ENCODE results near the gene ODR4. TPM values are rescaled to one million over a fixed set of nuclear protein-coding genes. Genes with fewer than 3 reads are reported as not detected.

Gene ODR4
- polyA plus RNA-seq, 1 of the 3 experiments (the other 2 are of a cell fraction), result 8.2 TPM

GRCh38 chr1:186403632-186404031, 28.0 kb downstream of the ODR4 start (continued):
- no peak for TF ChIP-seq RCOR1 (IDR thresholded peaks at IDR 0.05; ENCODE audit: low read length)
- no peak for TF ChIP-seq ZBTB33 (IDR thresholded peaks at IDR 0.05; ENCODE audit: borderline replicate concordance, low read depth)
- no peak for TF ChIP-seq NFIC (IDR thresholded peaks at IDR 0.05; ENCODE audit: borderline replicate concordance)

- peaks cover 0 to 4% of the 10 kb centered on the region in 2 experiments; a peak in 2 of 4 replicates for H3K4me1 ChIP-seq (ENCODE audit: control insufficient read depth in 1 of 2, insufficient read depth in 2 of 2, low read depth in 1 of 2, low read length in 1 of 2)
- H3K27ac ChIP-seq (ENCODE audit: low read depth in 2 of 2, low read length in 1 of 2), result no peak overlapping the region
- POLR2A ChIA-PET, result no interaction called here
- TF ChIP-seq RAD21 (IDR thresholded peaks at IDR 0.05; ENCODE audit: low read length), result peak; percentile 68
- TF ChIP-seq FOXJ3 (CRISPR knock-in tag; IDR thresholded peaks at IDR 0.05), result no peak
- no peak for TF ChIP-seq TCF12 (IDR thresholded peaks at IDR 0.05)
- no peak for TF ChIP-seq RFX5 (IDR thresholded peaks at IDR 0.05; ENCODE audit: low read length)
- peak; percentile 84 for TF ChIP-seq CTCF (IDR thresholded peaks at IDR 0.05)
- peak; percentile 42 for TF ChIP-seq SMC3 (IDR thresholded peaks at IDR 0.05; ENCODE audit: low read depth, low read length)
- CTCF ChIA-PET, result interaction anchor here (0.7 to 3.8 kb wide), 17 partner anchors 8 to 582 kb away, joined by 3 to 24 read pairs (median 4); partner anchors contain the start of genes ODR4 and TPR
- H3K79me2 ChIP-seq (ENCODE audit: insufficient read depth), result no peaks in the 10 kb centered on the region
- DNase-seq, result peak; percentile 32
- WGBS (ENCODE audit: low lambda C conversion rate), result 52% methylated on average over 5 of the region's 5 CpGs
- H3K9me3 ChIP-seq, result no peaks in the 10 kb centered on the region
- no peaks in the 10 kb centered on the region for H3K9me2 ChIP-seq
- peaks cover 24% of the 10 kb centered on the region for H3F3A ChIP-seq (replicated peaks; ENCODE audit: insufficient read depth)
- peaks cover 49 to 63% of the 10 kb centered on the region in 2 experiments for H3K36me3 ChIP-seq (replicated peaks in 1 of 2; ENCODE audit: control insufficient read depth in 1 of 2, insufficient read depth in 2 of 2, low read length in 1 of 2)
- H3K4me3 ChIP-seq (ENCODE audit: low read depth in 2 of 2, low read length in 1 of 2), result no peak overlapping the region; a peak in 1 of 4 replicates
- no peak overlapping the region for H2AFZ ChIP-seq (ENCODE audit: low read depth)
- H4K20me1 ChIP-seq (ENCODE audit: insufficient read depth), result no peaks in the 10 kb centered on the region
- H3K27me3 ChIP-seq (ENCODE audit: insufficient read depth), result no peaks in the 10 kb centered on the region
- no peak overlapping the region for H3K9ac ChIP-seq
- no peak overlapping the region for H3K4me2 ChIP-seq
Measured at GRCh38 chr1:186404454-186405051, 28.9 kb downstream of the ODR4 start.

GRCh38 chr1:186409091-186409490, 33.5 kb downstream of the ODR4 start:
- H3F3A ChIP-seq (replicated peaks; ENCODE audit: insufficient read depth), result peaks cover 19% of the 10 kb centered on the region
- H2AFZ ChIP-seq (ENCODE audit: low read depth), result no peak overlapping the region
- no peaks in the 10 kb centered on the region for H3K27me3 ChIP-seq (ENCODE audit: insufficient read depth)
- DNase-seq, result no peak
- TF ChIP-seq IRF3 (IDR thresholded peaks at IDR 0.05; ENCODE audit: low read depth, low read length) (no peak), FOXM1 (IDR thresholded peaks at IDR 0.05; ENCODE audit: low read depth) (no peak), SMC3 (IDR thresholded peaks at IDR 0.05; ENCODE audit: low read depth, low read length) (no peak), RXRA (IDR thresholded peaks at IDR 0.05; ENCODE audit: borderline replicate concordance, low read depth) (no peak), CTCF (IDR thresholded peaks at IDR 0.05) (no peak), EZH2phosphoT487 (IDR thresholded peaks at IDR 0.05; ENCODE audit: borderline replicate concordance, low read depth) (no peak)
- no peaks in the 10 kb centered on the region for H3K79me2 ChIP-seq (ENCODE audit: insufficient read depth)
- H3K9me3 ChIP-seq, result no peaks in the 10 kb centered on the region
- H3K27ac ChIP-seq (ENCODE audit: low read depth in 2 of 2, low read length in 1 of 2), result no peak overlapping the region
- no peak overlapping the region for H3K9ac ChIP-seq
- H3K4me1 ChIP-seq (ENCODE audit: control insufficient read depth in 1 of 2, insufficient read depth in 2 of 2, low read depth in 1 of 2, low read length in 1 of 2), result peaks cover 0 to 5% of the 10 kb centered on the region in 2 experiments; a peak in 2 of 4 replicates
- no peaks in the 10 kb centered on the region for H3K9me2 ChIP-seq
- H4K20me1 ChIP-seq (ENCODE audit: insufficient read depth), result no peaks in the 10 kb centered on the region
- H3K4me3 ChIP-seq (ENCODE audit: low read depth in 2 of 2, low read length in 1 of 2), result no peak overlapping the region
- peaks cover 74 to 85% of the 10 kb centered on the region in 2 experiments for H3K36me3 ChIP-seq (replicated peaks in 1 of 2; ENCODE audit: control insufficient read depth in 1 of 2, insufficient read depth in 2 of 2, low read length in 1 of 2)
- H3K4me2 ChIP-seq, result no peak overlapping the region
- ChIA-PET CTCF (interaction anchor here (1.0 kb wide), 1 partner anchor 34 kb away, joined by 4 read pairs; the partner anchor contains the start of gene TPR), POLR2A (interaction anchor here (0.6 kb wide), 1 partner anchor 11 kb away, joined by 6 read pairs; no protein-coding TSS in a partner anchor)
- 98% methylated on average over 3 of the region's 3 CpGs for WGBS (ENCODE audit: low lambda C conversion rate)

Data from SK-N-SH (cell line).